H1 (cell line): ENCODE measurements around the gene CCDC182. TPM values are rescaled to one million over a fixed set of nuclear protein-coding genes. Genes with fewer than 3 reads are reported as not detected.
A peak's percentile ranks its signal among the peaks of the same experiment; 100 is the strongest.

Experiments
- ATF3 ChIP-seq: IDR thresholded peaks from 2 replicates; pipeline ENCODE4 v1.6.1; 2011; ENCODE audit warnings: low read depth, mild to moderate bottlenecking, low read length; ENCODE audit not compliant: insufficient read depth
- BACH1 ChIP-seq: IDR thresholded peaks from 2 replicates; pipeline ENCODE4 v1.6.1; 2012; ENCODE audit warnings: low read length, improper control_type of control experiment
- BCL11A ChIP-seq, 2 experiments: IDR thresholded peaks; one replicate each; pipeline ENCODE4 v1.6.1; 2011; ENCODE audit warnings: low read depth in 2 of 2, low read length in 2 of 2, mild to moderate bottlenecking in 2 of 2
- BRCA1 ChIP-seq: IDR thresholded peaks from 2 replicates; pipeline ENCODE4 v1.6.1; 2012; ENCODE audit warnings: low read depth, low read length, improper control_type of control experiment
- CEBPB ChIP-seq: IDR thresholded peaks from 2 replicates; pipeline ENCODE4 v1.6.1; 2012; ENCODE audit warnings: low read depth, low read length
- CTBP2 ChIP-seq: IDR thresholded peaks from 2 replicates; pipeline ENCODE4 v1.7.0; 2011; ENCODE audit warnings: borderline replicate concordance, mild to moderate bottlenecking, moderate library complexity, mixed read lengths, low read length; ENCODE audit not compliant: insufficient read depth, insufficient read length
- EGR1 ChIP-seq: IDR thresholded peaks from 2 replicates; pipeline ENCODE4 v1.6.1; 2011; ENCODE audit warnings: low read depth, low read length, borderline replicate concordance
- EZH2 ChIP-seq: fragments of 200-600 bp; sonication (generic); IDR thresholded peaks from 2 replicates; pipeline ENCODE4 v1.7.1; 2012; ENCODE audit warnings: low read depth, mild to moderate bottlenecking, moderate library complexity, low read length, inconsistent platforms; ENCODE audit not compliant: severe bottlenecking
- GTF2F1 ChIP-seq: IDR thresholded peaks from 2 replicates; pipeline ENCODE4 v1.6.1; 2012; ENCODE audit warnings: low read depth, low read length, improper control_type of control experiment, borderline replicate concordance
- HDAC2 ChIP-seq, 2 experiments: fragments of 300-600 bp in 1 of 2; sonication (generic) in 1 of 2; IDR thresholded peaks; 2 replicates each; pipeline ENCODE4 v1.6.1; 2011 to 2012; ENCODE audit warnings: low read depth in 2 of 2, low read length in 2 of 2, mild to moderate bottlenecking in 2 of 2, moderate library complexity in 2 of 2, borderline replicate concordance in 1 of 2, inconsistent platforms in 1 of 2
- JUN ChIP-seq: IDR thresholded peaks from 2 replicates; pipeline ENCODE4 v1.6.1; 2011; ENCODE audit warnings: low read depth, mild to moderate bottlenecking, improper control_type of control experiment, low read length
- MAX ChIP-seq: IDR thresholded peaks from 2 replicates; pipeline ENCODE4 v1.6.1; 2012; ENCODE audit warnings: inconsistent platforms
- NANOG ChIP-seq: IDR thresholded peaks from 2 replicates; pipeline ENCODE4 v1.6.1; 2011; ENCODE audit warnings: low read length, low read depth, mild to moderate bottlenecking, inconsistent platforms; ENCODE audit not compliant: insufficient read depth, poor library complexity, severe bottlenecking
- PHF8 ChIP-seq: fragments of 200-600 bp; sonication (generic); conservative IDR thresholded peaks from 2 replicates; pipeline ENCODE4 v1.7.1; 2012; ENCODE audit warnings: low read depth, mild to moderate bottlenecking, inconsistent platforms, low read length, moderate library complexity
- POLR2AphosphoS5 ChIP-seq: IDR thresholded peaks from 2 replicates; pipeline ENCODE4 v1.6.1; 2011; ENCODE audit warnings: low read depth, low read length
- RAD21 ChIP-seq, 2 experiments: IDR thresholded peaks in 1 of 2; conservative IDR thresholded peaks in 1 of 2; 2 replicates each; pipeline ENCODE4 v1.6.1; 2011; ENCODE audit warnings: low read depth in 2 of 2, low read length in 2 of 2, improper control_type of control experiment in 1 of 2, inconsistent platforms in 1 of 2, mild to moderate bottlenecking in 1 of 2, moderate library complexity in 1 of 2
- SIRT6 ChIP-seq: IDR thresholded peaks from one replicate; pipeline ENCODE4 v1.7.1; 2012; ENCODE audit warnings: low read length, inconsistent platforms
- SP1 ChIP-seq: IDR thresholded peaks from 2 replicates; pipeline ENCODE4 v1.6.1; 2011; ENCODE audit warnings: low read depth, low read length
- SP2 ChIP-seq: IDR thresholded peaks from 2 replicates; pipeline ENCODE4 v1.6.1; 2012; ENCODE audit warnings: mild to moderate bottlenecking, low read length, inconsistent platforms
- SP4 ChIP-seq: IDR thresholded peaks from 2 replicates; pipeline ENCODE4 v1.6.1; 2012; ENCODE audit warnings: low read length, inconsistent platforms
- SRF ChIP-seq: IDR thresholded peaks from 2 replicates; pipeline ENCODE4 v1.6.1; 2011; ENCODE audit warnings: mild to moderate bottlenecking, low read depth, low read length, moderate library complexity
- TAF1 ChIP-seq: IDR thresholded peaks from 2 replicates; pipeline ENCODE4 v1.6.1; 2011; ENCODE audit warnings: mild to moderate bottlenecking, low read depth, low read length
- USF2 ChIP-seq: IDR thresholded peaks from 2 replicates; pipeline ENCODE4 v1.6.1; 2011; ENCODE audit warnings: low read length, improper control_type of control experiment
- ZNF274 ChIP-seq: IDR thresholded peaks from 2 replicates; pipeline ENCODE4 v1.7.0; 2012; ENCODE audit warnings: low read length, borderline replicate concordance; ENCODE audit errors: extremely low read depth
- polyA plus RNA-seq, 7 experiments: library from polyadenylated mRNA; depleted of rRNA in 3 of 7; stranded (reverse) in 5 of 7; unstranded in 2 of 7; fragments of >200 nt in 5 of 7; fragments of 200-250 nt in 2 of 7; gene quantifications; 1 replicate in 5 of 7; 2 replicates in 1 of 7; 4 replicates in 1 of 7; pipeline versions ENCODE4 v1.2.1 to v1.2.3, GENCODE V29; 2011 to 2013; ENCODE audit warnings: missing spikeins in 2 of 7, mixed read lengths in 2 of 7
- total RNA-seq: library from RNA; stranded (reverse); fragmentation: NEBNext Ultra II Directional; extraction: Animal tissue kit (Norgen Biotek cat#: 25700); gene quantifications from 2 replicates; pipeline ENCODE4 v1.2.1, GENCODE V29; 2021

Gene CCDC182
- total and polyA plus RNA-seq, 2 of the 8 experiments (the other 6 are each of a cell fraction or from before 2014, with no cell fraction given), result not detected

GRCh38 chr17:57783338-57783742, 38.2 kb upstream of the CCDC182 start (continued):
- TF ChIP-seq EZH2, result no peak
- peak; percentile 80 for TF ChIP-seq MAX
- 0 out of 4 replicates have a peak, but pooled peaks of 1 of the 2 experiments have one; percentile 26 for TF ChIP-seq HDAC2 (IDR thresholded peaks at IDR 0.05; ENCODE audit: borderline replicate concordance in 1 of 2, low read depth in 2 of 2, low read length in 2 of 2)
- no peak for TF ChIP-seq ATF3
- peak; percentile 69; the same call in 1 of the 2 replicates for TF ChIP-seq EGR1
- no peak for TF ChIP-seq USF2
- TF ChIP-seq SP4, result no peak
- no peak for TF ChIP-seq SP1
- no peak for TF ChIP-seq JUN
- no peak for TF ChIP-seq NANOG
- no peak for TF ChIP-seq GTF2F1
- TF ChIP-seq BACH1, result no peak
- TF ChIP-seq ZNF274, result no peak
- no peak for TF ChIP-seq PHF8
- no peak for TF ChIP-seq SRF
- TF ChIP-seq CEBPB, result no peak; the same call in 1 of the 2 replicates
- TF ChIP-seq BCL11A (IDR thresholded peaks at IDR 0.05; ENCODE audit: low read depth in 2 of 2, low read length in 2 of 2), result no peak
- no peak for TF ChIP-seq TAF1
- peak; percentile 81 to 83 for TF ChIP-seq RAD21 (IDR thresholded peaks at IDR 0.05 in 1 of 2, conservative IDR thresholded peaks at IDR 0.05 in 1 of 2; ENCODE audit: low read depth in 2 of 2, low read length in 2 of 2)
- no peak for TF ChIP-seq POLR2AphosphoS5
- TF ChIP-seq BRCA1, result no peak
- no peak for TF ChIP-seq SP2
- TF ChIP-seq CTBP2, result no peak
- no peak for TF ChIP-seq SIRT6
